WTC11 (cell line): Measurements from ENCODE around the gene PHLDB1. TPM values are rescaled to one million over a fixed set of nuclear protein-coding genes. Genes with fewer than 3 reads are reported as not detected.

Source experiments
- ELF4 ChIP-seq: sonication (generic); formaldehyde crosslinking; IDR thresholded peaks from 2 replicates; pipeline ENCODE4 v1.8.1; 2022; ENCODE audit warnings: low read depth, mild to moderate bottlenecking, moderate library complexity, missing genetic modification reagents
- ESRRA ChIP-seq: sonication (generic); formaldehyde crosslinking; IDR thresholded peaks from 2 replicates; pipeline ENCODE4 v1.8.1; 2022; ENCODE audit warnings: mild to moderate bottlenecking, missing genetic modification reagents, borderline replicate concordance
- FOXP1 ChIP-seq: sonication (generic); formaldehyde crosslinking; IDR thresholded peaks from 2 replicates; pipeline ENCODE4 v1.8.0; 2022; ENCODE audit warnings: missing genetic modification reagents, mild to moderate bottlenecking, moderate library complexity, borderline replicate concordance
- KAT7 ChIP-seq: sonication (generic); formaldehyde crosslinking; IDR thresholded peaks from 2 replicates; pipeline ENCODE4 v1.8.1; 2023; ENCODE audit warnings: missing genetic modification reagents, mild to moderate bottlenecking, borderline replicate concordance
- NFATC4 ChIP-seq: fragments of 250-450 bp; sonication (Bioruptor Pico); IDR thresholded peaks from 2 replicates; pipeline ENCODE4 v1.9.0; 2021; ENCODE audit warnings: mild to moderate bottlenecking
- NFE2L1 ChIP-seq: sonication (generic); formaldehyde crosslinking; IDR thresholded peaks from 2 replicates; pipeline ENCODE4 v1.8.1; 2023; ENCODE audit warnings: missing genetic modification reagents
- SP1 ChIP-seq: sonication (generic); formaldehyde crosslinking; conservative IDR thresholded peaks from 2 replicates; pipeline ENCODE4 v1.8.1; 2022; ENCODE audit warnings: missing genetic modification reagents
- TP53 ChIP-seq: sonication (generic); formaldehyde crosslinking; IDR thresholded peaks from 2 replicates; pipeline ENCODE4 v1.8.1; 2023; ENCODE audit warnings: mild to moderate bottlenecking, missing genetic modification reagents
- ZNF121 ChIP-seq: sonication (generic); formaldehyde crosslinking; IDR thresholded peaks from 2 replicates; pipeline ENCODE4 v1.8.0; 2023; ENCODE audit warnings: missing genetic modification reagents
- ZNF219 ChIP-seq: sonication (generic); formaldehyde crosslinking; IDR thresholded peaks from 2 replicates; pipeline ENCODE4 v1.8.0; 2023; ENCODE audit warnings: missing genetic modification reagents, mild to moderate bottlenecking, borderline replicate concordance
- ZNF263 ChIP-seq: sonication (generic); formaldehyde crosslinking; IDR thresholded peaks from 2 replicates; pipeline ENCODE4 v1.8.1; 2022; ENCODE audit warnings: low read depth, mild to moderate bottlenecking, moderate library complexity, missing genetic modification reagents
- total RNA-seq: library from RNA; stranded (reverse); gene quantifications from 3 replicates; pipeline ENCODE4 v1.2.3, GENCODE V29; 2021
- TF ChIP-seq, protein P1 (sequence below): sonication (generic); formaldehyde crosslinking; IDR thresholded peaks from 2 replicates; pipeline ENCODE4 v1.8.1; 2023; ENCODE audit warnings: mild to moderate bottlenecking, missing genetic modification reagents, borderline replicate concordance
- TF ChIP-seq, protein P2 (sequence below): sonication (generic); formaldehyde crosslinking; IDR thresholded peaks from 2 replicates; pipeline ENCODE4 v1.8.0; 2023; ENCODE audit warnings: missing genetic modification reagents, mild to moderate bottlenecking, borderline replicate concordance
- TF ChIP-seq, protein P3 (sequence below): sonication (generic); formaldehyde crosslinking; IDR thresholded peaks from 2 replicates; pipeline ENCODE4 v1.8.1; 2023; ENCODE audit warnings: mild to moderate bottlenecking, moderate library complexity, missing genetic modification reagents
- TF ChIP-seq, protein P4 (sequence below): sonication (generic); formaldehyde crosslinking; IDR thresholded peaks from 2 replicates; pipeline ENCODE4 v1.8.0; 2022; ENCODE audit warnings: missing genetic modification reagents
- TF ChIP-seq, protein P5 (sequence below): sonication (generic); formaldehyde crosslinking; IDR thresholded peaks from 2 replicates; pipeline ENCODE4 v1.8.1; 2022; ENCODE audit warnings: mild to moderate bottlenecking, missing genetic modification reagents, moderate library complexity, borderline replicate concordance
- TF ChIP-seq, protein P6 (sequence below): fragments of 250-450 bp; sonication (Bioruptor Pico); IDR thresholded peaks from 2 replicates; pipeline ENCODE4 v1.9.0; 2021; ENCODE audit warnings: mild to moderate bottlenecking
- TF ChIP-seq, protein P7 (sequence below): fragments of 250-450 bp; sonication (Bioruptor Pico); conservative IDR thresholded peaks from 2 replicates; pipeline ENCODE4 v1.9.0; 2021; ENCODE audit warnings: mild to moderate bottlenecking

Gene PHLDB1
- total RNA-seq, 1 experiment from 2014 or later, result 83.1 TPM

DNA sequence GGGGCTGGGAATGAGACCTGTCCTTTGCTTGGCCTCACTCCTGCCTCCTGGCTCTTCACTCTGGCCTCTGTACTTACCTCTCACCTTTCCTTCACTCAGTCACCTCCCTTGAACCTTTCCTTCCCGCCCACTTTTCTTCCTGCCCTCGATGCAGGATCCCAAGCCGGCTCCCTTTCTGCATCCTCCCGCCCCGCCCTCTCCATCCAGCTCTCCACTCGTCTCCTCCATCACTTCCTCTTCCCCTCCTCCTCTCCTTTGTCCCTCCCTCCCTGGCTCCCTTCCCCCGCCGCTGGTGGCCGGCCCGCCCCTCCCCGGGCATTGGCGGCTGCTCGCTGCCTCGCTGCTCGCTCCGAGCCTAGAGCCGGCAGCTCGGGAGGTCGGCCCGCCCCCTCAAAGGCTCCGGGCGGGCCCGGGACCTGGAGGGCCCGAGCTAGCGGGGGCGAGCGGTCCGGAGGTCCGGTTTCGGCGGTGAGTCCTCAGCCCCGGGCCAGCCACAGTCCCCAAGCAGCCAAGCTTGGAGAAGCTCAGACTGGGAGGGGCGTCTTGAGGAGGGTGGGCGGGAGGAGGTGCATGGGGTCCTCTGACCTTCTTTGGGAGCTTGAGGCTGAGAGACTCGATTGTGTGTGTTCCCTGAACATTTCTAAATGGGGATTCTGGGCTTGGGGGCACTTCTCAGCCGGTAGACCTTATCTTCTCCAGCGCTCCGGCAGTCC is 13.8 kb downstream of the PHLDB1 start (continued):
- TF ChIP-seq, protein P1, sequence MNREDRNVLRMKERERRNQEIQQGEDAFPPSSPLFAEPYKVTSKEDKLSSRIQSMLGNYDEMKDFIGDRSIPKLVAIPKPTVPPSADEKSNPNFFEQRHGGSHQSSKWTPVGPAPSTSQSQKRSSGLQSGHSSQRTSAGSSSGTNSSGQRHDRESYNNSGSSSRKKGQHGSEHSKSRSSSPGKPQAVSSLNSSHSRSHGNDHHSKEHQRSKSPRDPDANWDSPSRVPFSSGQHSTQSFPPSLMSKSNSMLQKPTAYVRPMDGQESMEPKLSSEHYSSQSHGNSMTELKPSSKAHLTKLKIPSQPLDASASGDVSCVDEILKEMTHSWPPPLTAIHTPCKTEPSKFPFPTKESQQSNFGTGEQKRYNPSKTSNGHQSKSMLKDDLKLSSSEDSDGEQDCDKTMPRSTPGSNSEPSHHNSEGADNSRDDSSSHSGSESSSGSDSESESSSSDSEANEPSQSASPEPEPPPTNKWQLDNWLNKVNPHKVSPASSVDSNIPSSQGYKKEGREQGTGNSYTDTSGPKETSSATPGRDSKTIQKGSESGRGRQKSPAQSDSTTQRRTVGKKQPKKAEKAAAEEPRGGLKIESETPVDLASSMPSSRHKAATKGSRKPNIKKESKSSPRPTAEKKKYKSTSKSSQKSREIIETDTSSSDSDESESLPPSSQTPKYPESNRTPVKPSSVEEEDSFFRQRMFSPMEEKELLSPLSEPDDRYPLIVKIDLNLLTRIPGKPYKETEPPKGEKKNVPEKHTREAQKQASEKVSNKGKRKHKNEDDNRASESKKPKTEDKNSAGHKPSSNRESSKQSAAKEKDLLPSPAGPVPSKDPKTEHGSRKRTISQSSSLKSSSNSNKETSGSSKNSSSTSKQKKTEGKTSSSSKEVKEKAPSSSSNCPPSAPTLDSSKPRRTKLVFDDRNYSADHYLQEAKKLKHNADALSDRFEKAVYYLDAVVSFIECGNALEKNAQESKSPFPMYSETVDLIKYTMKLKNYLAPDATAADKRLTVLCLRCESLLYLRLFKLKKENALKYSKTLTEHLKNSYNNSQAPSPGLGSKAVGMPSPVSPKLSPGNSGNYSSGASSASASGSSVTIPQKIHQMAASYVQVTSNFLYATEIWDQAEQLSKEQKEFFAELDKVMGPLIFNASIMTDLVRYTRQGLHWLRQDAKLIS (CRISPR knock-in tag), result no peak; the same call in 1 of the 2 replicates
- TF ChIP-seq SP1 (CRISPR knock-in tag) (peak; percentile 57), ELF4 (no peak), ZNF263 (CRISPR knock-in tag) (no peak), NFATC4 (CRISPR knock-in tag) (no peak), ZNF219 (CRISPR knock-in tag) (no peak), TP53 (CRISPR knock-in tag) (peak; percentile 51; the same call in 1 of the 2 replicates), ESRRA (CRISPR knock-in tag) (no peak), FOXP1 (CRISPR knock-in tag) (0 out of 2 replicates have a peak, but pooled peaks have one; percentile 31), NFE2L1 (CRISPR knock-in tag) (no peak), KAT7 (CRISPR knock-in tag) (no peak), ZNF121 (CRISPR knock-in tag) (peak; percentile 100)
- TF ChIP-seq, protein P2, sequence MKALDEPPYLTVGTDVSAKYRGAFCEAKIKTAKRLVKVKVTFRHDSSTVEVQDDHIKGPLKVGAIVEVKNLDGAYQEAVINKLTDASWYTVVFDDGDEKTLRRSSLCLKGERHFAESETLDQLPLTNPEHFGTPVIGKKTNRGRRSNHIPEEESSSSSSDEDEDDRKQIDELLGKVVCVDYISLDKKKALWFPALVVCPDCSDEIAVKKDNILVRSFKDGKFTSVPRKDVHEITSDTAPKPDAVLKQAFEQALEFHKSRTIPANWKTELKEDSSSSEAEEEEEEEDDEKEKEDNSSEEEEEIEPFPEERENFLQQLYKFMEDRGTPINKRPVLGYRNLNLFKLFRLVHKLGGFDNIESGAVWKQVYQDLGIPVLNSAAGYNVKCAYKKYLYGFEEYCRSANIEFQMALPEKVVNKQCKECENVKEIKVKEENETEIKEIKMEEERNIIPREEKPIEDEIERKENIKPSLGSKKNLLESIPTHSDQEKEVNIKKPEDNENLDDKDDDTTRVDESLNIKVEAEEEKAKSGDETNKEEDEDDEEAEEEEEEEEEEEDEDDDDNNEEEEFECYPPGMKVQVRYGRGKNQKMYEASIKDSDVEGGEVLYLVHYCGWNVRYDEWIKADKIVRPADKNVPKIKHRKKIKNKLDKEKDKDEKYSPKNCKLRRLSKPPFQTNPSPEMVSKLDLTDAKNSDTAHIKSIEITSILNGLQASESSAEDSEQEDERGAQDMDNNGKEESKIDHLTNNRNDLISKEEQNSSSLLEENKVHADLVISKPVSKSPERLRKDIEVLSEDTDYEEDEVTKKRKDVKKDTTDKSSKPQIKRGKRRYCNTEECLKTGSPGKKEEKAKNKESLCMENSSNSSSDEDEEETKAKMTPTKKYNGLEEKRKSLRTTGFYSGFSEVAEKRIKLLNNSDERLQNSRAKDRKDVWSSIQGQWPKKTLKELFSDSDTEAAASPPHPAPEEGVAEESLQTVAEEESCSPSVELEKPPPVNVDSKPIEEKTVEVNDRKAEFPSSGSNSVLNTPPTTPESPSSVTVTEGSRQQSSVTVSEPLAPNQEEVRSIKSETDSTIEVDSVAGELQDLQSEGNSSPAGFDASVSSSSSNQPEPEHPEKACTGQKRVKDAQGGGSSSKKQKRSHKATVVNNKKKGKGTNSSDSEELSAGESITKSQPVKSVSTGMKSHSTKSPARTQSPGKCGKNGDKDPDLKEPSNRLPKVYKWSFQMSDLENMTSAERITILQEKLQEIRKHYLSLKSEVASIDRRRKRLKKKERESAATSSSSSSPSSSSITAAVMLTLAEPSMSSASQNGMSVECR (CRISPR knock-in tag), result peak; percentile 43; the same call in 1 of the 2 replicates
- TF ChIP-seq, protein P3, sequence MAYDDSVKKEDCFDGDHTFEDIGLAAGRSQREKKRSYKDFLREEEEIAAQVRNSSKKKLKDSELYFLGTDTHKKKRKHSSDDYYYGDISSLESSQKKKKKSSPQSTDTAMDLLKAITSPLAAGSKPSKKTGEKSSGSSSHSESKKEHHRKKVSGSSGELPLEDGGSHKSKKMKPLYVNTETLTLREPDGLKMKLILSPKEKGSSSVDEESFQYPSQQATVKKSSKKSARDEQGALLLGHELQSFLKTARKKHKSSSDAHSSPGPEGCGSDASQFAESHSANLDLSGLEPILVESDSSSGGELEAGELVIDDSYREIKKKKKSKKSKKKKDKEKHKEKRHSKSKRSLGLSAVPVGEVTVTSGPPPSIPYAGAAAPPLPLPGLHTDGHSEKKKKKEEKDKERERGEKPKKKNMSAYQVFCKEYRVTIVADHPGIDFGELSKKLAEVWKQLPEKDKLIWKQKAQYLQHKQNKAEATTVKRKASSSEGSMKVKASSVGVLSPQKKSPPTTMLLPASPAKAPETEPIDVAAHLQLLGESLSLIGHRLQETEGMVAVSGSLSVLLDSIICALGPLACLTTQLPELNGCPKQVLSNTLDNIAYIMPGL (CRISPR knock-in tag), result no peak
- TF ChIP-seq, protein P4, sequence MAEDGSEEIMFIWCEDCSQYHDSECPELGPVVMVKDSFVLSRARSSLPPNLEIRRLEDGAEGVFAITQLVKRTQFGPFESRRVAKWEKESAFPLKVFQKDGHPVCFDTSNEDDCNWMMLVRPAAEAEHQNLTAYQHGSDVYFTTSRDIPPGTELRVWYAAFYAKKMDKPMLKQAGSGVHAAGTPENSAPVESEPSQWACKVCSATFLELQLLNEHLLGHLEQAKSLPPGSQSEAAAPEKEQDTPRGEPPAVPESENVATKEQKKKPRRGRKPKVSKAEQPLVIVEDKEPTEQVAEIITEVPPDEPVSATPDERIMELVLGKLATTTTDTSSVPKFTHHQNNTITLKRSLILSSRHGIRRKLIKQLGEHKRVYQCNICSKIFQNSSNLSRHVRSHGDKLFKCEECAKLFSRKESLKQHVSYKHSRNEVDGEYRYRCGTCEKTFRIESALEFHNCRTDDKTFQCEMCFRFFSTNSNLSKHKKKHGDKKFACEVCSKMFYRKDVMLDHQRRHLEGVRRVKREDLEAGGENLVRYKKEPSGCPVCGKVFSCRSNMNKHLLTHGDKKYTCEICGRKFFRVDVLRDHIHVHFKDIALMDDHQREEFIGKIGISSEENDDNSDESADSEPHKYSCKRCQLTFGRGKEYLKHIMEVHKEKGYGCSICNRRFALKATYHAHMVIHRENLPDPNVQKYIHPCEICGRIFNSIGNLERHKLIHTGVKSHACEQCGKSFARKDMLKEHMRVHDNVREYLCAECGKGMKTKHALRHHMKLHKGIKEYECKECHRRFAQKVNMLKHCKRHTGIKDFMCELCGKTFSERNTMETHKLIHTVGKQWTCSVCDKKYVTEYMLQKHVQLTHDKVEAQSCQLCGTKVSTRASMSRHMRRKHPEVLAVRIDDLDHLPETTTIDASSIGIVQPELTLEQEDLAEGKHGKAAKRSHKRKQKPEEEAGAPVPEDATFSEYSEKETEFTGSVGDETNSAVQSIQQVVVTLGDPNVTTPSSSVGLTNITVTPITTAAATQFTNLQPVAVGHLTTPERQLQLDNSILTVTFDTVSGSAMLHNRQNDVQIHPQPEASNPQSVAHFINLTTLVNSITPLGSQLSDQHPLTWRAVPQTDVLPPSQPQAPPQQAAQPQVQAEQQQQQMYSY, result no peak; the same call in 1 of the 2 replicates
- TF ChIP-seq, protein P5, sequence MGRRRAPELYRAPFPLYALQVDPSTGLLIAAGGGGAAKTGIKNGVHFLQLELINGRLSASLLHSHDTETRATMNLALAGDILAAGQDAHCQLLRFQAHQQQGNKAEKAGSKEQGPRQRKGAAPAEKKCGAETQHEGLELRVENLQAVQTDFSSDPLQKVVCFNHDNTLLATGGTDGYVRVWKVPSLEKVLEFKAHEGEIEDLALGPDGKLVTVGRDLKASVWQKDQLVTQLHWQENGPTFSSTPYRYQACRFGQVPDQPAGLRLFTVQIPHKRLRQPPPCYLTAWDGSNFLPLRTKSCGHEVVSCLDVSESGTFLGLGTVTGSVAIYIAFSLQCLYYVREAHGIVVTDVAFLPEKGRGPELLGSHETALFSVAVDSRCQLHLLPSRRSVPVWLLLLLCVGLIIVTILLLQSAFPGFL (CRISPR knock-in tag), result no peak
- TF ChIP-seq, protein P6, sequence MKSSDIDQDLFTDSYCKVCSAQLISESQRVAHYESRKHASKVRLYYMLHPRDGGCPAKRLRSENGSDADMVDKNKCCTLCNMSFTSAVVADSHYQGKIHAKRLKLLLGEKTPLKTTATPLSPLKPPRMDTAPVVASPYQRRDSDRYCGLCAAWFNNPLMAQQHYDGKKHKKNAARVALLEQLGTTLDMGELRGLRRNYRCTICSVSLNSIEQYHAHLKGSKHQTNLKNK (CRISPR knock-in tag), result no peak
- TF ChIP-seq, protein P7, sequence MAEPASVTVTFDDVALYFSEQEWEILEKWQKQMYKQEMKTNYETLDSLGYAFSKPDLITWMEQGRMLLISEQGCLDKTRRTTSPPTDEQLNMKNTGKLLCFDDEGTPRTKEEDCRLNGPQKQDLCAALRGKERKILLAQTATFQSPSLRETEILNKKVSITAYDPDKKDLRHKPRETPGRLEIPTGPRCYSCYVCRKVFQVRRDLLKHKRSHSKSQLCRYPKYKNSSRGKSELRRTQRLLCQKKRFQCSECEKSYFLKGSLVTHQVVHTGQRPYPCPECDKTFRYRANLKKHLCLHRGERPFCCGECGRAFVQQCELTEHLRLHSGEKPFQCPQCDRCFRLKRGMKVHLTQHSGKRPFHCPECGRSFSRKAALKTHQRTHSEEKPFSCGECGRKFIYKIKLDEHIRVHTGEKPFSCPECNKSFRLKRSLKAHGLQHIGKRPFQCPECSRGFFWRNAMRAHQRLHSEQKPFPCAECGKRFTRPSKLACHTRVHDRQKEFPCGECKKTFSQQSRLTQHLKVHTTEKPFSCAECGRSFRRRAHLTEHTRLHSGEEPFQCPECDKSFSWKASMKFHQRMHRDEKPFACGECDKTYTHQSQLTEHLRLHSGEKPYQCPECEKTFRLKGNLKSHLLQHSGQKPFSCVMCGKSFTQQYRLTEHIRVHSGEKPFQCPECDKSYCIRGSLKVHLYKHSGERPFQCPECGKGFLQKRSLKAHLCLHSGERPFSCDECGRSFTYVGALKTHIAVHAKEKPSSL, result no peak
- TF ChIP-seq, all 79 proteins: peak for 9
